ENCODE data around the gene NEUROG1. TPM values are rescaled to one million over a fixed set of nuclear protein-coding genes. Genes with fewer than 3 reads are reported as not detected.

NEUROG1 gene
- total RNA-seq, 2 donors from 2014 or later: not detected

GRCh38 chr5:135494196-135494595, 41.6 kb downstream of the NEUROG1 start:
- ATAC-seq (ENCODE audit: insufficient number of reproducible peaks, low FRiP score, low read depth) (no peak), DNase-seq (ENCODE audit: low spot score) (no peak)
- no peaks in the 10 kb centered on the region for H3K9me3 ChIP-seq
- peak overlapping the region; percentile 8 to 52 for H3K27ac ChIP-seq
- no peaks in the 10 kb centered on the region for H3K27me3 ChIP-seq (replicated peaks; ENCODE audit: insufficient read depth)
- H3K36me3 ChIP-seq: no peaks in the 10 kb centered on the region
- H3K4me1 ChIP-seq (ENCODE audit: control insufficient read depth in 1 of 2, low read depth in 2 of 2): peaks cover 4 to 28% of the 10 kb centered on the region in 2 donors
- no peak overlapping the region for H3K4me3 ChIP-seq
- TF ChIP-seq CTCF (IDR thresholded peaks at IDR 0.05): no peak

GRCh38 chr5:135493406-135494180, 42.2 kb downstream of the NEUROG1 start:
- peak; percentile 63 for ATAC-seq (ENCODE audit: insufficient number of reproducible peaks, low FRiP score, low read depth)
- peaks cover 5 to 34% of the 10 kb centered on the region in 2 donors for H3K4me1 ChIP-seq (ENCODE audit: control insufficient read depth in 1 of 2, low read depth in 2 of 2)
- DNase-seq (ENCODE audit: low spot score): no peak

GRCh38 chr5:135492319-135492626, 43.5 kb downstream of the NEUROG1 start:
- DNase-seq (ENCODE audit: low spot score): no peak
- no peak for TF ChIP-seq CTCF (IDR thresholded peaks at IDR 0.05)
- Histone ChIP-seq H3K9me3 (no peaks in the 10 kb centered on the region), H3K27ac (no peak overlapping the region), H3K36me3 (no peaks in the 10 kb centered on the region), H3K27me3 (replicated peaks; ENCODE audit: insufficient read depth) (peaks cover 4% of the 10 kb centered on the region), H3K4me1 (ENCODE audit: control insufficient read depth in 1 of 2, low read depth in 2 of 2) (peaks cover 5 to 43% of the 10 kb centered on the region in 2 donors), H3K4me3 (no peak overlapping the region)
- ATAC-seq (ENCODE audit: insufficient number of reproducible peaks, low FRiP score, low read depth): no peak

More at GRCh38 chr5:135493406-135494180, 42.2 kb downstream of the NEUROG1 start:
- no peak for TF ChIP-seq CTCF (IDR thresholded peaks at IDR 0.05)
- Histone ChIP-seq H3K36me3 (no peaks in the 10 kb centered on the region), H3K27me3 (replicated peaks; ENCODE audit: insufficient read depth) (no peaks in the 10 kb centered on the region), H3K27ac (peak overlapping the region; percentile 52 to 72), H3K9me3 (no peaks in the 10 kb centered on the region), H3K4me3 (no peak overlapping the region)

GRCh38 chr5:135491552-135492318, 44.0 kb downstream of the NEUROG1 start:
- Histone ChIP-seq H3K4me1 (ENCODE audit: control insufficient read depth in 1 of 2, low read depth in 2 of 2) (peaks cover 5 to 43% of the 10 kb centered on the region in 2 donors), H3K27ac (no peak overlapping the region), H3K4me3 (no peak overlapping the region), H3K27me3 (replicated peaks; ENCODE audit: insufficient read depth) (peaks cover 6% of the 10 kb centered on the region), H3K36me3 (no peaks in the 10 kb centered on the region), H3K9me3 (no peaks in the 10 kb centered on the region)
- ATAC-seq (ENCODE audit: insufficient number of reproducible peaks, low FRiP score, low read depth) (no peak), DNase-seq (ENCODE audit: low spot score) (no peak)
- TF ChIP-seq CTCF (IDR thresholded peaks at IDR 0.05): no peak

- no peak overlapping the region for H3K4me3 ChIP-seq
- no peaks in the 10 kb centered on the region for H3K36me3 ChIP-seq
- no peak for TF ChIP-seq CTCF (IDR thresholded peaks at IDR 0.05)
- peaks cover 5 to 43% of the 10 kb centered on the region in 2 donors for H3K4me1 ChIP-seq (ENCODE audit: control insufficient read depth in 1 of 2, low read depth in 2 of 2)
- H3K9me3 ChIP-seq: no peaks in the 10 kb centered on the region
- DNase-seq (ENCODE audit: low spot score) (no peak), ATAC-seq (ENCODE audit: insufficient number of reproducible peaks, low FRiP score, low read depth) (no peak)
- H3K27me3 ChIP-seq (replicated peaks; ENCODE audit: insufficient read depth): peaks cover 6% of the 10 kb centered on the region
- no peak overlapping the region for H3K27ac ChIP-seq
Observed at GRCh38 chr5:135491038-135491551, 44.7 kb downstream of the NEUROG1 start.
